GM19035 (cell line): ENCODE data around the gene UBE2N.

Experiments used
- ATAC-seq: cut with Tn5 transposase; IDR thresholded peaks from one replicate; pipeline ENCODE4 v1.9.1; 2021; ENCODE audit not compliant: unreplicated experiment

The UBE2N gene

GRCh38 chr12:93441617-93442410 lies at the start of gene UBE2N:
TSS of gene UBE2N (minus strand) at chr12:93441947. CDS start at chr12:93441884, 63 bp downstream.
- ATAC-seq: peak; percentile 80

GRCh38 chr12:93484315-93484981 lies 42.7 kb upstream of the UBE2N start:
- no peak for ATAC-seq

GRCh38 chr12:93483151-93483807 lies 41.5 kb upstream of the UBE2N start:
- no peak for ATAC-seq

- no peak for ATAC-seq
Measured at GRCh38 chr12:93482721-93483120, 41.0 kb upstream of the UBE2N start.

GRCh38 chr12:93476555-93476954 lies 34.8 kb upstream of the UBE2N start:
- ATAC-seq: no peak

GRCh38 chr12:93469386-93469785 lies 27.6 kb upstream of the UBE2N start:
- ATAC-seq: no peak

GRCh38 chr12:93468008-93468371 lies 26.2 kb upstream of the UBE2N start:
- ATAC-seq: peak; percentile 9

GRCh38 chr12:93467351-93468007 lies 25.7 kb upstream of the UBE2N start, which contains the start of gene MRPL42:
TSS of gene MRPL42 (plus strand) at chr12:93467514. CDS start at chr12:93469286, 1,772 bp downstream.
- peak; percentile 94 for ATAC-seq

- ATAC-seq: no peak
Measured at GRCh38 chr12:93466625-93467350, 25.0 kb upstream of the UBE2N start.

GRCh38 chr12:93465841-93466240 lies 24.1 kb upstream of the UBE2N start:
- ATAC-seq: no peak

GRCh38 chr12:93461503-93461902 lies 19.8 kb upstream of the UBE2N start:
- no peak for ATAC-seq

- no peak for ATAC-seq
Measured at GRCh38 chr12:93460902-93461301, 19.2 kb upstream of the UBE2N start.

- ATAC-seq: no peak
Measured at GRCh38 chr12:93460003-93460402, 18.3 kb upstream of the UBE2N start.

GRCh38 chr12:93459097-93459496 lies 17.4 kb upstream of the UBE2N start:
- ATAC-seq: no peak

GRCh38 chr12:93456077-93456476 lies 14.3 kb upstream of the UBE2N start:
- no peak for ATAC-seq

- ATAC-seq: no peak
Measured at GRCh38 chr12:93453633-93454032, 11.9 kb upstream of the UBE2N start.

GRCh38 chr12:93451423-93452158 lies 9.8 kb upstream of the UBE2N start:
- no peak for ATAC-seq

GRCh38 chr12:93449277-93449676 lies 7.5 kb upstream of the UBE2N start:
- peak; percentile 76 for ATAC-seq

GRCh38 chr12:93448796-93449195 lies 7.0 kb upstream of the UBE2N start:
- no peak for ATAC-seq
